Gastroesophageal sphincter (tissue), 3 donors: ENCODE data around the gene CHST11.

ENCODE experiments used
- EP300 ChIP-seq: sonication (generic); formaldehyde crosslinking; IDR thresholded peaks from one replicate; pipeline ENCODE4 v1.6.1; 2017; ENCODE audit warnings: antibody characterized with exemption, mild to moderate bottlenecking
- POLR2AphosphoS5 ChIP-seq: sonication (generic); formaldehyde crosslinking; IDR thresholded peaks from one replicate; pipeline ENCODE4 v1.6.1; 2017; ENCODE audit warnings: antibody characterized with exemption
- TF ChIP-seq, protein P1 (sequence below), 4 experiments: fragments of 200-600 bp in 2 of 4; fragments of 450-650 bp in 2 of 4; sonication (generic) in 1 of 4; IDR thresholded peaks; one replicate each; pipeline ENCODE4 v1.5.1; 2017 to 2019; ENCODE audit warnings: antibody characterized with exemption in 4 of 4, mild to moderate bottlenecking in 2 of 4, moderate library complexity in 2 of 4

GRCh38 chr12:104738331-104738730, 281.6 kb downstream of the CHST11 start:
- TF ChIP-seq, protein P1, sequence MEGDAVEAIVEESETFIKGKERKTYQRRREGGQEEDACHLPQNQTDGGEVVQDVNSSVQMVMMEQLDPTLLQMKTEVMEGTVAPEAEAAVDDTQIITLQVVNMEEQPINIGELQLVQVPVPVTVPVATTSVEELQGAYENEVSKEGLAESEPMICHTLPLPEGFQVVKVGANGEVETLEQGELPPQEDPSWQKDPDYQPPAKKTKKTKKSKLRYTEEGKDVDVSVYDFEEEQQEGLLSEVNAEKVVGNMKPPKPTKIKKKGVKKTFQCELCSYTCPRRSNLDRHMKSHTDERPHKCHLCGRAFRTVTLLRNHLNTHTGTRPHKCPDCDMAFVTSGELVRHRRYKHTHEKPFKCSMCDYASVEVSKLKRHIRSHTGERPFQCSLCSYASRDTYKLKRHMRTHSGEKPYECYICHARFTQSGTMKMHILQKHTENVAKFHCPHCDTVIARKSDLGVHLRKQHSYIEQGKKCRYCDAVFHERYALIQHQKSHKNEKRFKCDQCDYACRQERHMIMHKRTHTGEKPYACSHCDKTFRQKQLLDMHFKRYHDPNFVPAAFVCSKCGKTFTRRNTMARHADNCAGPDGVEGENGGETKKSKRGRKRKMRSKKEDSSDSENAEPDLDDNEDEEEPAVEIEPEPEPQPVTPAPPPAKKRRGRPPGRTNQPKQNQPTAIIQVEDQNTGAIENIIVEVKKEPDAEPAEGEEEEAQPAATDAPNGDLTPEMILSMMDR (IDR thresholded peaks at IDR 0.05) = no peak
- TF ChIP-seq POLR2AphosphoS5 = no peak
- no peak for TF ChIP-seq EP300
